Right renal pelvis (tissue), 4 donors: ENCODE data around the gene DLST. TPM values are rescaled to one million over a fixed set of nuclear protein-coding genes. Genes with fewer than 3 reads are reported as not detected.

Experiments
- DNase-seq, 4 donors: peaks; one replicate each; pipeline ENCODE4 v3.0.0-alpha.2; 2013; ENCODE audit warnings: low read depth in 4 of 4, low spot score in 3 of 4, missing footprints in 1 of 4
- polyA plus RNA-seq, 4 donors: library from polyadenylated mRNA; unstranded; fragments of 120-200 nt; gene quantifications; one replicate each; pipeline ENCODE4 v1.2.1, GENCODE V29; 2013; ENCODE audit not compliant: insufficient read length in 4 of 4

Gene DLST
- polyA plus RNA-seq, 4 donors: 114 to 130 (median 118) TPM

- DNase-seq: no peak
Measured at GRCh38 chr14:74951443-74952179, 69.9 kb downstream of the DLST start.

DNA sequence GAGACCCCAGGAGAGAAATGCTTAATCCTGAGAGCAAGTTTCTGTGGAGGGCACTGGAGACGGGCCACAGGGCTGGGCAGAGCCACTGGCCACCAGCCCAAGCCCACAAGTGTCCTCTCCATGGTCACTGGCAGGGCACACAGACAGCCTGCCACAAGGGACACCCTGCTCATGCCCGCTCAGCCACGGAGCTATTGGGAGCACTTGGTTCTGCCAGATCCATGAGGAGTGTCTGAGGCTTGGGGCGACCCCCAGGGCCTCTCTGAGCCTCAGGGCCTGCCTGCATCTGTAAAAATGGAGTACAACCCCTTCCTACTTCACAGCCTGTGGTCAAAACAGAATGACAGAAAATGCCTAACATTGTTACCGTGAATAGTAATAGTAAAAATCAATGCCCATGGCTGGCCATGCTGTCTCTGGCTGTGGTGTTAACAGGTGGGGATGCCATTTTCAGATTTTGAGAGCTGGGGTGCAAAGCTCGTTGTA, 70.5 kb downstream of the DLST start:
- DNase-seq: no peak

- DNase-seq: no peak
Measured at GRCh38 chr14:74952697-74953484, 71.2 kb downstream of the DLST start.

Other genes starting within 250 kb of the DLST start
- 10 to 100 TPM; 32.7 to 40.1 (median 37.6) TPM for gene AREL1, start 168.8 kb upstream of the DLST start, polyA plus RNA-seq
- gene FCF1, start 168.8 kb upstream of the DLST start, polyA plus RNA-seq: 10 to 100 TPM; 52.9 to 65.3 (median 62.8) TPM
- 100 to 1,000 TPM in 1 of 4 donors, 10 to 100 TPM in 3; 80.8 to 110 (median 87.8) TPM for gene YLPM1, start 118.6 kb upstream of the DLST start, polyA plus RNA-seq
- 1 to 10 TPM in 1 of 4 donors, under 1 TPM in 3; 0.44 to 1.1 (median 0.68) TPM for gene PROX2, start 5.8 kb upstream of the DLST start, polyA plus RNA-seq
- 1 to 10 TPM; 1.2 to 2.0 (median 1.6) TPM for gene RPS6KL1, start 41.3 kb downstream of the DLST start, polyA plus RNA-seq
- 10 to 100 TPM in 1 of 4 donors, 1 to 10 TPM in 3; 8.4 to 12.7 (median 9.3) TPM for gene PGF, start 73.7 kb downstream of the DLST start, polyA plus RNA-seq
- 10 to 100 TPM; 63.6 to 66.6 (median 64.0) TPM for gene EIF2B2, start 121.0 kb downstream of the DLST start, polyA plus RNA-seq
- gene MLH3, start 169.6 kb downstream of the DLST start, polyA plus RNA-seq: 10 to 100 TPM; 30.8 to 36.8 (median 35.0) TPM
- 10 to 100 TPM; 25.6 to 38.1 (median 29.1) TPM for gene ACYP1, start 182.1 kb downstream of the DLST start, polyA plus RNA-seq
- gene ZC2HC1C, start 187.7 kb downstream of the DLST start, polyA plus RNA-seq: 1 to 10 TPM; 7.1 to 8.2 (median 7.6) TPM
- 100 to 1,000 TPM; 120 to 130 (median 124) TPM for gene NEK9, start 245.1 kb downstream of the DLST start, polyA plus RNA-seq